ENCODE data around the gene CARMIL1.

DNA sequence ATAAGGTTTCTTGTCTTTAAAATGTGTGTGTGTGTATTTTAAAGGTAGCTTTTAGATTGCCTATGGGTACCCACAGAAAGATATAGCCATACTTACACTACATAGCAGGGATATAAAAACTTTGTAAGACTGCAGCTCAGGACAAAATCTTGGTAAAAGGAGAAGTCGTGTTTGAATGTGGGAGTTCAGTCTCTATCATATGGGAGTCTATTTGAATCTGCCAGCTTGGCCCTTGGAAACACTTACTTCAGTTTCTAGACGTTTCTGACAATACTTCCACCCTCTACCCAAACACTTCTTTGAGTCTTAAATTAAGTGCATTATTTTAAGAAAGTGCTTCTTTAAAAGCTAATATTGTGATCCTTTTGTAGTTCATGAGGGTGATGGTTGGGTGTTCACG lies 155.7 kb downstream of the CARMIL1 start:
- TF ChIP-seq, protein P1, sequence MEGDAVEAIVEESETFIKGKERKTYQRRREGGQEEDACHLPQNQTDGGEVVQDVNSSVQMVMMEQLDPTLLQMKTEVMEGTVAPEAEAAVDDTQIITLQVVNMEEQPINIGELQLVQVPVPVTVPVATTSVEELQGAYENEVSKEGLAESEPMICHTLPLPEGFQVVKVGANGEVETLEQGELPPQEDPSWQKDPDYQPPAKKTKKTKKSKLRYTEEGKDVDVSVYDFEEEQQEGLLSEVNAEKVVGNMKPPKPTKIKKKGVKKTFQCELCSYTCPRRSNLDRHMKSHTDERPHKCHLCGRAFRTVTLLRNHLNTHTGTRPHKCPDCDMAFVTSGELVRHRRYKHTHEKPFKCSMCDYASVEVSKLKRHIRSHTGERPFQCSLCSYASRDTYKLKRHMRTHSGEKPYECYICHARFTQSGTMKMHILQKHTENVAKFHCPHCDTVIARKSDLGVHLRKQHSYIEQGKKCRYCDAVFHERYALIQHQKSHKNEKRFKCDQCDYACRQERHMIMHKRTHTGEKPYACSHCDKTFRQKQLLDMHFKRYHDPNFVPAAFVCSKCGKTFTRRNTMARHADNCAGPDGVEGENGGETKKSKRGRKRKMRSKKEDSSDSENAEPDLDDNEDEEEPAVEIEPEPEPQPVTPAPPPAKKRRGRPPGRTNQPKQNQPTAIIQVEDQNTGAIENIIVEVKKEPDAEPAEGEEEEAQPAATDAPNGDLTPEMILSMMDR (IDR thresholded peaks at IDR 0.05) = no peak
- TF ChIP-seq POLR2A (IDR thresholded peaks at IDR 0.05) = no peak
